Adrenal gland (tissue), 5 donors: ENCODE data around the gene SRSF4.

Experiments
- CTCF ChIP-seq, 6 experiments: fragments of 450-650 bp in 4 of 6; fragments of 200-600 bp in 2 of 6; sonication (generic) in 1 of 6; IDR thresholded peaks; 1 replicate in 5 of 6; 2 replicates in 1 of 6; pipeline versions ENCODE4 v1.5.1 to v1.8.0; 2016 to 2021; ENCODE audit warnings: antibody characterized with exemption in 6 of 6, mild to moderate bottlenecking in 2 of 6, moderate library complexity in 1 of 6
- POLR2A ChIP-seq, 2 donors: fragments of 450-650 bp; IDR thresholded peaks; one replicate each; pipeline ENCODE4 v1.6.1; 2017; ENCODE audit warnings: antibody characterized with exemption in 2 of 2, mild to moderate bottlenecking in 2 of 2, moderate library complexity in 1 of 2
- donor health status: DM: no; HTN: no; CAD: no.

- TF ChIP-seq CTCF (IDR thresholded peaks at IDR 0.05) (peak in 1 of 6 experiments; percentile 2), POLR2A (IDR thresholded peaks at IDR 0.05) (no peak)
These were observed 60.2 kb downstream of the SRSF4 start for GRCh38 chr1:29121516-29121935.
